ENCODE results near the gene SMIM22. TPM values are rescaled to one million over a fixed set of nuclear protein-coding genes. Genes with fewer than 3 reads are reported as not detected.

The SMIM22 gene
- total and polyA plus RNA-seq, 2 donors (not counting 1 experiment from before 2014, with no cell fraction given) = not detected

GRCh38 chr16:4788910-4789309, 6.3 kb upstream of the SMIM22 start:
- no peak for DNase-seq (ENCODE audit: low read depth in 2 of 2)
- no peak overlapping the region for H3K4me2 ChIP-seq (ENCODE audit: extremely low read depth, insufficient read depth, low read length)
- H3K27ac ChIP-seq (ENCODE audit: insufficient read depth, low read length) = no peak overlapping the region
- H3K79me2 ChIP-seq (ENCODE audit: control insufficient read depth, insufficient read depth, low read length) = no peaks in the 10 kb centered on the region
- H3K36me3 ChIP-seq (ENCODE audit: control insufficient read depth, insufficient read depth, low read length) = no peaks in the 10 kb centered on the region
- H3K4me3 ChIP-seq (replicated peaks in 1 of 4; ENCODE audit: control extremely low read depth in 1 of 4, insufficient read depth in 1 of 4, low read depth in 3 of 4, low read length in 4 of 4) = no peak overlapping the region
- H4K20me1 ChIP-seq (ENCODE audit: control insufficient read depth, extremely low read depth, insufficient read depth, low read length) = no peaks in the 10 kb centered on the region
- H3K9ac ChIP-seq (ENCODE audit: insufficient read depth, low read length) = no peak overlapping the region
- no peaks in the 10 kb centered on the region for H3K9me3 ChIP-seq (ENCODE audit: control insufficient read depth, insufficient read depth, low read depth, low read length)
- TF ChIP-seq CTCF (conservative IDR thresholded peaks at IDR 0.05 in 1 of 2, IDR thresholded peaks at IDR 0.05 in 1 of 2; ENCODE audit: low read depth in 1 of 2, low read length in 2 of 2) (no peak), EZH2 (IDR thresholded peaks at IDR 0.05; ENCODE audit: low read length, missing control alignments) (no peak)
- no peaks in the 10 kb centered on the region for H3K4me1 ChIP-seq (ENCODE audit: control insufficient read depth, extremely low read depth, insufficient read depth, low read length)
- no peaks in the 10 kb centered on the region for H3K27me3 ChIP-seq (ENCODE audit: control insufficient read depth, insufficient read depth, low read length)
- H2AFZ ChIP-seq (ENCODE audit: low read length) = no peak overlapping the region

GRCh38 chr16:4790261-4790660, 4.9 kb upstream of the SMIM22 start:
- Histone ChIP-seq H3K4me1 (ENCODE audit: control insufficient read depth, extremely low read depth, insufficient read depth, low read length) (no peaks in the 10 kb centered on the region), H3K27me3 (ENCODE audit: control insufficient read depth, insufficient read depth, low read length) (no peaks in the 10 kb centered on the region), H3K79me2 (ENCODE audit: control insufficient read depth, insufficient read depth, low read length) (no peaks in the 10 kb centered on the region), H3K36me3 (ENCODE audit: control insufficient read depth, insufficient read depth, low read length) (no peaks in the 10 kb centered on the region), H4K20me1 (ENCODE audit: control insufficient read depth, extremely low read depth, insufficient read depth, low read length) (no peaks in the 10 kb centered on the region), H3K4me3 (replicated peaks in 1 of 4; ENCODE audit: control extremely low read depth in 1 of 4, insufficient read depth in 1 of 4, low read depth in 3 of 4, low read length in 4 of 4) (no peak overlapping the region), H2AFZ (ENCODE audit: low read length) (no peak overlapping the region), H3K4me2 (ENCODE audit: extremely low read depth, insufficient read depth, low read length) (no peak overlapping the region), H3K27ac (ENCODE audit: insufficient read depth, low read length) (no peak overlapping the region), H3K9ac (ENCODE audit: insufficient read depth, low read length) (no peak overlapping the region), H3K9me3 (ENCODE audit: control insufficient read depth, insufficient read depth, low read depth, low read length) (no peaks in the 10 kb centered on the region)
- no peak for DNase-seq (ENCODE audit: low read depth in 2 of 2)
- TF ChIP-seq EZH2 (IDR thresholded peaks at IDR 0.05; ENCODE audit: low read length, missing control alignments) (no peak), CTCF (conservative IDR thresholded peaks at IDR 0.05 in 1 of 2, IDR thresholded peaks at IDR 0.05 in 1 of 2; ENCODE audit: low read depth in 1 of 2, low read length in 2 of 2) (no peak)

GRCh38 chr16:4790871-4791270, 4.3 kb upstream of the SMIM22 start:
- Histone ChIP-seq H4K20me1 (ENCODE audit: control insufficient read depth, extremely low read depth, insufficient read depth, low read length) (no peaks in the 10 kb centered on the region), H3K9ac (ENCODE audit: insufficient read depth, low read length) (no peak overlapping the region), H3K36me3 (ENCODE audit: control insufficient read depth, insufficient read depth, low read length) (no peaks in the 10 kb centered on the region), H3K4me2 (ENCODE audit: extremely low read depth, insufficient read depth, low read length) (no peak overlapping the region), H3K4me1 (ENCODE audit: control insufficient read depth, extremely low read depth, insufficient read depth, low read length) (no peaks in the 10 kb centered on the region), H3K9me3 (ENCODE audit: control insufficient read depth, insufficient read depth, low read depth, low read length) (no peaks in the 10 kb centered on the region), H3K27me3 (ENCODE audit: control insufficient read depth, insufficient read depth, low read length) (no peaks in the 10 kb centered on the region), H3K27ac (ENCODE audit: insufficient read depth, low read length) (no peak overlapping the region), H3K79me2 (ENCODE audit: control insufficient read depth, insufficient read depth, low read length) (no peaks in the 10 kb centered on the region), H2AFZ (ENCODE audit: low read length) (no peak overlapping the region), H3K4me3 (replicated peaks in 1 of 4; ENCODE audit: control extremely low read depth in 1 of 4, insufficient read depth in 1 of 4, low read depth in 3 of 4, low read length in 4 of 4) (no peak overlapping the region)
- no peak for DNase-seq (ENCODE audit: low read depth in 2 of 2)
- no peak for TF ChIP-seq EZH2 (IDR thresholded peaks at IDR 0.05; ENCODE audit: low read length, missing control alignments)
- TF ChIP-seq CTCF (conservative IDR thresholded peaks at IDR 0.05 in 1 of 2, IDR thresholded peaks at IDR 0.05 in 1 of 2; ENCODE audit: low read depth in 1 of 2, low read length in 2 of 2) = no peak
